Measurements from ENCODE around the gene DNAJC5.

- TF ChIP-seq, protein P1, sequence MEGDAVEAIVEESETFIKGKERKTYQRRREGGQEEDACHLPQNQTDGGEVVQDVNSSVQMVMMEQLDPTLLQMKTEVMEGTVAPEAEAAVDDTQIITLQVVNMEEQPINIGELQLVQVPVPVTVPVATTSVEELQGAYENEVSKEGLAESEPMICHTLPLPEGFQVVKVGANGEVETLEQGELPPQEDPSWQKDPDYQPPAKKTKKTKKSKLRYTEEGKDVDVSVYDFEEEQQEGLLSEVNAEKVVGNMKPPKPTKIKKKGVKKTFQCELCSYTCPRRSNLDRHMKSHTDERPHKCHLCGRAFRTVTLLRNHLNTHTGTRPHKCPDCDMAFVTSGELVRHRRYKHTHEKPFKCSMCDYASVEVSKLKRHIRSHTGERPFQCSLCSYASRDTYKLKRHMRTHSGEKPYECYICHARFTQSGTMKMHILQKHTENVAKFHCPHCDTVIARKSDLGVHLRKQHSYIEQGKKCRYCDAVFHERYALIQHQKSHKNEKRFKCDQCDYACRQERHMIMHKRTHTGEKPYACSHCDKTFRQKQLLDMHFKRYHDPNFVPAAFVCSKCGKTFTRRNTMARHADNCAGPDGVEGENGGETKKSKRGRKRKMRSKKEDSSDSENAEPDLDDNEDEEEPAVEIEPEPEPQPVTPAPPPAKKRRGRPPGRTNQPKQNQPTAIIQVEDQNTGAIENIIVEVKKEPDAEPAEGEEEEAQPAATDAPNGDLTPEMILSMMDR (IDR thresholded peaks at IDR 0.05): no peak
- TF ChIP-seq POLR2A (IDR thresholded peaks at IDR 0.05): no peak
Observed at GRCh38 chr20:63958471-63958870, 63.5 kb downstream of the DNAJC5 start.
